HG02852 (cell line): ENCODE data around the gene RARRES2.
"Not testable (repeated sequence)": the region's sequence is repeated elsewhere in the genome, so short reads cannot be mapped to it uniquely, and the experiment has no call there.

Experiments
- ATAC-seq: cut with Tn5 transposase; IDR thresholded peaks from one replicate; pipeline ENCODE4 v1.9.1; 2021; ENCODE audit warnings: mild to moderate bottlenecking, moderate library complexity; ENCODE audit not compliant: unreplicated experiment

Gene RARRES2

GRCh38 chr7:150341263-150342120, at the start of gene RARRES2:
RARRES2 (minus strand) TSS chr7:150341629; CDS start chr7:150340609, 1,020 bp downstream.
- no peak for ATAC-seq

GRCh38 chr7:150390205-150390604, 48.8 kb upstream of the RARRES2 start:
- ATAC-seq = no peak

GRCh38 chr7:150389532-150389816, 48.0 kb upstream of the RARRES2 start:
- no peak for ATAC-seq

- no peak for ATAC-seq
Observed at GRCh38 chr7:150388709-150389531, 47.5 kb upstream of the RARRES2 start.

- no peak for ATAC-seq
Observed at GRCh38 chr7:150388306-150388705, 46.9 kb upstream of the RARRES2 start.

GRCh38 chr7:150385884-150386283, 44.5 kb upstream of the RARRES2 start:
- ATAC-seq = not testable (repeated sequence)

GRCh38 chr7:150385302-150385723, 43.9 kb upstream of the RARRES2 start:
- ATAC-seq = no peak

- no peak for ATAC-seq
Observed at GRCh38 chr7:150384406-150385301, 43.2 kb upstream of the RARRES2 start.

GRCh38 chr7:150383710-150384397, 42.4 kb upstream of the RARRES2 start:
- no peak for ATAC-seq

DNA sequence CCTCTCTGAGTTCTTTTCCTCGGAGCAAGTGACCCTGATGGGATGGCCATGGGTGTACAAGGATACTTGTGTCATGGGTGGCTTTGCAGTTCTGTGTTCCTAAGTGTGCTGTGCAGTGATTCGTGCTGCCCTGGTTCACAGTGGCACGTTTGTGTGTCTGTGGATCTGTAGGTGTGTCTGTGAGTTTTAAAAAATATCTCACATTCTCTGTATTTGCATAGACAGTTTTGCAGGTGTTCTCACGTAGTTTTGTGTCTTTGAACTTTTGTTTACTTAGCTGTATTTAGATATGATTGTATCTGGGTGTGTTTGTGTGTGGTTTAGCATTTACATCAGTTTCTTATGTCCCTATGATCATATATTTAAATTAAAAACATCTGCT, 41.4 kb upstream of the RARRES2 start:
- ATAC-seq = no peak

- no peak for ATAC-seq
Observed at GRCh38 chr7:150382123-150382843, 40.9 kb upstream of the RARRES2 start.

- ATAC-seq = no peak
Observed at GRCh38 chr7:150381785-150382122, 40.3 kb upstream of the RARRES2 start.

DNA sequence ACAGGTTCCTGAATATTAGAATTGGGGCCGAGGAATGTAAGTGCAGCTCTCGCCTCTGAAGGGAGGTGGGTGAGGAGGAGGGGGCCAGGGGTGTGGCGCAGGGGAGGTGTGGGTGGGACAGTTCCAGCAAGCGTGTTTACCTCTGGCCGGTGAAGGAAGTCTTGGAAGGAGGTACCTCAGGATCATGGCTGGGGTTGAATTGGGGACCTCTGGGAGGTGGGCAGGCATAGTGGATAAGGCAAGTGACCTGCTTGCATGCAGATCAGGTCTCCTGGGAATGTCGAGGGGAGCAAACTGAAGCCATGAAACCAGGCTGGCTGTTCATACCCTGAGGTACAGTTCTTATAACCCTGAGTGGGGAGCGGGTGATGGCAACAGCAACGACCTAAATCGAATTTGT, 39.7 kb upstream of the RARRES2 start:
- no peak for ATAC-seq

GRCh38 chr7:150380463-150380862, 39.0 kb upstream of the RARRES2 start:
- no peak for ATAC-seq

- peak; percentile 25 for ATAC-seq
Observed at GRCh38 chr7:150379441-150380379, 38.3 kb upstream of the RARRES2 start.

- peak; percentile 77 for ATAC-seq
Observed at GRCh38 chr7:150378853-150379440, 37.5 kb upstream of the RARRES2 start, which contains the start of gene ZNF775. ZNF775 (plus strand) TSS chr7:150379330; CDS start chr7:150388471, 9,141 bp downstream.

GRCh38 chr7:150378115-150378852, 36.9 kb upstream of the RARRES2 start:
- no peak for ATAC-seq

GRCh38 chr7:150377635-150378034, 36.2 kb upstream of the RARRES2 start:
- no peak for ATAC-seq
